ENCODE data around the gene DRG2. TPM values are rescaled to one million over a fixed set of nuclear protein-coding genes. Genes with fewer than 3 reads are reported as not detected.

DRG2 gene
- total RNA-seq, 4 donors from 2014 or later = 31.6 to 38.1 (median 37.3) TPM

- ATAC-seq (ENCODE audit: low FRiP score) (no peak), DNase-seq (ENCODE audit: low spot score) (no peak)
- TF ChIP-seq CTCF (IDR thresholded peaks at IDR 0.05) = no peak
These were observed 19.5 kb downstream of the DRG2 start for GRCh38 chr17:18107061-18107790.

- DNase-seq (ENCODE audit: low spot score) = no peak
- no peak for ATAC-seq (ENCODE audit: low FRiP score)
- TF ChIP-seq CTCF (IDR thresholded peaks at IDR 0.05) = no peak
These were observed 20.2 kb downstream of the DRG2 start for GRCh38 chr17:18107971-18108370.

- no peak for ATAC-seq (ENCODE audit: low FRiP score)
- no peak for TF ChIP-seq CTCF (IDR thresholded peaks at IDR 0.05)
- DNase-seq (ENCODE audit: low spot score) = no peak
These were observed 20.9 kb downstream of the DRG2 start, which contains the start of gene MYO15A for GRCh38 chr17:18108401-18109312. TSS of gene MYO15A (plus strand) at chr17:18108756. CDS start at chr17:18118801, 10,045 bp downstream.

- no peak for DNase-seq (ENCODE audit: low spot score)
- no peak for TF ChIP-seq CTCF (IDR thresholded peaks at IDR 0.05)
- no peak for ATAC-seq (ENCODE audit: low FRiP score)
These were observed 22.3 kb downstream of the DRG2 start for GRCh38 chr17:18109935-18110485.

- DNase-seq (ENCODE audit: low spot score) (no peak), ATAC-seq (ENCODE audit: low FRiP score) (no peak)
- TF ChIP-seq CTCF (IDR thresholded peaks at IDR 0.05) = no peak
These were observed 22.9 kb downstream of the DRG2 start for GRCh38 chr17:18110636-18111145.

- no peak for ATAC-seq (ENCODE audit: low FRiP score)
- no peak for DNase-seq (ENCODE audit: low spot score)
- TF ChIP-seq CTCF (IDR thresholded peaks at IDR 0.05) = no peak
These were observed 23.7 kb downstream of the DRG2 start for GRCh38 chr17:18111330-18111971.
